Cardiac muscle cell (in vitro differentiated cells and primary cell): Measurements from ENCODE around the gene C18orf63. TPM values are rescaled to one million over a fixed set of nuclear protein-coding genes. Genes with fewer than 3 reads are reported as not detected.
A peak's percentile ranks its signal among the peaks of the same experiment; 100 is the strongest.

Source experiments
- DNase-seq, 2 donors: peaks; one replicate each; pipeline versions ENCODE4 v3.0.0 to v3.0.0-alpha.2; 2010 to 2017; ENCODE audit warnings: low read depth in 1 of 2, low spot score in 1 of 2
- H3K27ac ChIP-seq: fragments of 200-600 bp; sonication (generic); 2 replicates; pipeline ENCODE4 v1.5.1; 2016
- H3K27me3 ChIP-seq: fragments of 200-600 bp; sonication (generic); 2 replicates; pipeline ENCODE4 v1.6.0; 2016; ENCODE audit warnings: control low read depth
- H3K36me3 ChIP-seq: fragments of 200-600 bp; sonication (generic); 2 replicates; pipeline ENCODE4 v1.5.1; 2016; ENCODE audit warnings: control low read depth
- H3K4me1 ChIP-seq: fragments of 200-600 bp; sonication (generic); 2 replicates; pipeline ENCODE4 v1.8.1; 2017; ENCODE audit warnings: low read depth, mild to moderate bottlenecking, mixed run types
- H3K4me3 ChIP-seq: fragments of 200-600 bp; sonication (generic); 2 replicates; pipeline ENCODE4 v1.5.1; 2016; ENCODE audit warnings: mild to moderate bottlenecking
- H3K9me3 ChIP-seq: fragments of 200-600 bp; sonication (generic); 2 replicates; pipeline ENCODE4 v1.5.1; 2017; ENCODE audit warnings: low read depth, mild to moderate bottlenecking, control low read depth
- CTCF ChIP-seq: IDR thresholded peaks from 2 replicates; pipeline ENCODE4 v1.5.1; 2012; ENCODE audit warnings: low read depth, mild to moderate bottlenecking, low read length
- polyA plus RNA-seq: library from polyadenylated mRNA; unstranded; fragments of >200 nt; fragmentation: Nextera tagmentation; extraction: Ambion mirVana; gene quantifications from 2 replicates; pipeline ENCODE4 v1.2.1, GENCODE V29; 2016
- total RNA-seq: library from RNA; depleted of rRNA; stranded (reverse); fragments of >200 nt; gene quantifications from 2 replicates; pipeline ENCODE4 v1.2.3, GENCODE V29; 2016

Gene C18orf63
- total and polyA plus RNA-seq, 2 experiments from 2014 or later = not detected

DNA sequence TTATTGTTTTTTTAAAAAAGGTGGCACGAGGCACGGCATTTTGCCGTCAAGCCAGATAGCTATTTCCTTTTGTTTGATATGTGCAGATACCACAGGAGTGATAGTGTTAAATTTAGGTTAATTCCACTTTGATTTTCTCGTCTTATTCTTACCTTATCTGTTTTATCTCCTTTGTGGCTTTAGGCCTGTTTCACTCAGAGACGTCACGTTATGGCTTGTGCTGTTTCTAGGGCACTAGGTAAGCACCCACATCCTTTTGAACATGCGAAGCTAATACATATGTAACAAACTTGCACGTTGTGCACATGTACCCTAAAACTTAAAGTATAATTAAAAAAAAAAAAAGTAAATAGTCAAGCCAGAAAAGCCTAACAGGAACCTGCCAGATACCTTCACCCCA lies 57.8 kb downstream of the C18orf63 start:
- no peak overlapping the region for H3K4me3 ChIP-seq
- no peak for DNase-seq
- no peaks in the 10 kb centered on the region for H3K36me3 ChIP-seq
- H3K27ac ChIP-seq = no peak overlapping the region
- H3K4me1 ChIP-seq = no peaks in the 10 kb centered on the region
- TF ChIP-seq CTCF = no peak
- H3K27me3 ChIP-seq = no peaks in the 10 kb centered on the region
- H3K9me3 ChIP-seq = no peaks in the 10 kb centered on the region

- Histone ChIP-seq H3K27me3 (no peaks in the 10 kb centered on the region), H3K4me1 (no peaks in the 10 kb centered on the region), H3K9me3 (no peaks in the 10 kb centered on the region), H3K27ac (no peak overlapping the region), H3K4me3 (no peak overlapping the region), H3K36me3 (no peaks in the 10 kb centered on the region)
- no peak for DNase-seq
- no peak for TF ChIP-seq CTCF
Measured at GRCh38 chr18:74375999-74376398, 60.4 kb downstream of the C18orf63 start.

DNA sequence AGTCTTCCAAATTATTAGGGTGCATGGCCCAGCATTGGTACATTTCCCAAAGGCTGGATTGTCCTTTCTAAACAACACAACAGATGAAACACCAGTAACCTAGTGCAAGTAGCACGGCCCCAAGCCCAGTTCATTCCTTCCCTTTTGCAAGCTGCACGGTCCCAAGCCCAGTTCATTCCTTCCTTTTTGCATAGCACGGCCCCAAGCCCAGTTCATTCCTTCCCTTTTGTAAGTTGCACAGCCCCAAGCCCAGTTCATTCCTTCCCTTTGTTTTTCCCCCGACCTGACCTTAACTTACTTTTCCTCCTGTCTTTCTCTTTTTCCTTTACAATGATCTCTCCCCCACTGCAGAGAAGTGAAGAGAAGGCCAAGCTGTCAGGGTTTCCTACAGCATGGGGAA lies 60.9 kb downstream of the C18orf63 start:
- no peak for DNase-seq
- Histone ChIP-seq H3K36me3 (no peaks in the 10 kb centered on the region), H3K27ac (no peak overlapping the region), H3K9me3 (no peaks in the 10 kb centered on the region), H3K4me1 (no peaks in the 10 kb centered on the region), H3K27me3 (no peaks in the 10 kb centered on the region), H3K4me3 (no peak overlapping the region)
- TF ChIP-seq CTCF = no peak

GRCh38 chr18:74377776-74378175 lies 62.1 kb downstream of the C18orf63 start:
- no peaks in the 10 kb centered on the region for H3K36me3 ChIP-seq
- H3K4me1 ChIP-seq = no peaks in the 10 kb centered on the region
- no peak for DNase-seq
- H3K27ac ChIP-seq = no peak overlapping the region
- TF ChIP-seq CTCF = no peak
- no peaks in the 10 kb centered on the region for H3K9me3 ChIP-seq
- no peaks in the 10 kb centered on the region for H3K27me3 ChIP-seq
- H3K4me3 ChIP-seq = no peak overlapping the region

DNA sequence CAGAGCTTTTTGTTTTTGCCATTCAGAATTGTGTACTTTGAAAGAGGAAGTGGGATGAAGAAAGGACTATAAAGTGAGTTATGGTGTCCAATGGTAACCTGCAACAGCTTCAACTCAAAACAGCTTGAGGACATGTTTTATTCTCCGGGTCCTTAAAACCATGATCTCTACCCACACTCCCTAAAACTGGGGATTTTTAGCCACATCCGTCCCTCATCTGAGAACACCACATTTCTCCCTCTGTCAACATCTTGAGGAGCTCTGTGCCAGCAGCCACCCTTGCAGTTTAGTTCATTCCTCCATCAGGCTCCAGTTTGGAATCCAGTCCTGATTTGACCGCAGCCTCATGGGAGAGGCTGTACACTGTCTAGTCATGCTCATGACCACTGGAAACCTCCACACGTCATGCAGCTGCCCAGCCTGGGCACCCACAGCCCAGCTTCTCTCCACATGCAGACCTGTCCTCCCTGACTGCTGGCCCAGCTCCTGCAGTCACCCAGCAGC lies 62.6 kb downstream of the C18orf63 start:
- DNase-seq = peak in 1 of 2 donors; percentile 16
- Histone ChIP-seq H3K4me1 (no peaks in the 10 kb centered on the region), H3K27me3 (no peaks in the 10 kb centered on the region), H3K36me3 (no peaks in the 10 kb centered on the region), H3K4me3 (no peak overlapping the region), H3K27ac (no peak overlapping the region), H3K9me3 (no peaks in the 10 kb centered on the region)
- no peak for TF ChIP-seq CTCF

DNA sequence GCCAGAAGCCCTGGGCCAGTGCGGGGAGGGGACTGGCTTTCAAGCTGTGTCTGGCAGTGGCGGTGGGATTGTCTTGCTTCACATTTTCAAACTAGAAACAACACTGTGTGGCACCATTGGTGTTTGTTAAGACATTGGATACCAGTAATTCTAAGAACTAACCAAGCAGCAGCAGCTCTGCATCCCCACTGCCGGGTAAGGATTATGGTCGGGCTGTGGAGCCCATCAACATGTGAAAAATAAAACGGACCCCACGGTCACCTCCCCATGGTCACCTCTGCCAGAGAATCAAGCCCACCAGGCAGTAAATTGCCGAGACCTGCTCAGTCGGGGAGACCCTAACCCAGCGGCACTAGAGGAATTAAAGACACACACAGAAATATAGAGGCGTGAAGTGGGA lies 65.3 kb downstream of the C18orf63 start:
- Histone ChIP-seq H3K4me1 (no peaks in the 10 kb centered on the region), H3K4me3 (no peak overlapping the region), H3K9me3 (no peaks in the 10 kb centered on the region), H3K27ac (no peak overlapping the region), H3K27me3 (no peaks in the 10 kb centered on the region), H3K36me3 (no peaks in the 10 kb centered on the region)
- no peak for TF ChIP-seq CTCF
- no peak for DNase-seq
